NCI-H510A treated with DMSO at 0.1 percent for 48 hours (cell line): ENCODE data around the gene SOX11.
A peak's percentile ranks its signal among the peaks of the same experiment; 100 is the strongest.

Experiments
- DNase-seq: peaks from one replicate; lab custom pipeline; 2025; lab: John Stamatoyannopoulos, UW

Gene SOX11

GRCh38 chr2:5692561-5693286 lies 540 bp downstream of the SOX11 start:
- DNase-seq: peak; percentile 22

- DNase-seq: peak; percentile 64
Measured at GRCh38 chr2:5693287-5694201, 1.4 kb downstream of the SOX11 start.

GRCh38 chr2:5694306-5694705 lies 2.1 kb downstream of the SOX11 start:
- DNase-seq: no peak

- peak; percentile 77 for DNase-seq
Measured at GRCh38 chr2:5695654-5696403, 3.6 kb downstream of the SOX11 start.

GRCh38 chr2:5696404-5696944 lies 4.3 kb downstream of the SOX11 start:
- DNase-seq: no peak

GRCh38 chr2:5696945-5697521 lies 4.8 kb downstream of the SOX11 start:
- peak; percentile 57 for DNase-seq

- no peak for DNase-seq
Measured at GRCh38 chr2:5697562-5697961, 5.4 kb downstream of the SOX11 start.

- DNase-seq: no peak
Measured at GRCh38 chr2:5698134-5698533, 6.0 kb downstream of the SOX11 start.

- DNase-seq: no peak
Measured at GRCh38 chr2:5699963-5700362, 7.8 kb downstream of the SOX11 start.

- DNase-seq: no peak
Measured at GRCh38 chr2:5700551-5700950, 8.4 kb downstream of the SOX11 start.

- DNase-seq: no peak
Measured at GRCh38 chr2:5701266-5701665, 9.1 kb downstream of the SOX11 start.

GRCh38 chr2:5703166-5703565 lies 11.0 kb downstream of the SOX11 start:
- DNase-seq: no peak

GRCh38 chr2:5705490-5705889 lies 13.3 kb downstream of the SOX11 start:
- DNase-seq: no peak

- no peak for DNase-seq
Measured at GRCh38 chr2:5706717-5707455, 14.7 kb downstream of the SOX11 start.

- no peak for DNase-seq
Measured at GRCh38 chr2:5710615-5711014, 18.4 kb downstream of the SOX11 start.

GRCh38 chr2:5713101-5713500 lies 20.9 kb downstream of the SOX11 start:
- no peak for DNase-seq

- no peak for DNase-seq
Measured at GRCh38 chr2:5719629-5720334, 27.6 kb downstream of the SOX11 start.

GRCh38 chr2:5720426-5720825 lies 28.2 kb downstream of the SOX11 start:
- DNase-seq: no peak

GRCh38 chr2:5722236-5722635 lies 30.1 kb downstream of the SOX11 start:
- no peak for DNase-seq
